HG02623 (cell line): ENCODE results near the gene POLR1B.
"Not testable (repeated sequence)": the region's sequence is repeated elsewhere in the genome, so short reads cannot be mapped to it uniquely, and the experiment has no call there.

ENCODE experiments used
- ATAC-seq: cut with Tn5 transposase; IDR thresholded peaks from one replicate; pipeline ENCODE4 v1.9.1; 2021; ENCODE audit warnings: moderate library complexity; ENCODE audit not compliant: unreplicated experiment

POLR1B gene, protein sequence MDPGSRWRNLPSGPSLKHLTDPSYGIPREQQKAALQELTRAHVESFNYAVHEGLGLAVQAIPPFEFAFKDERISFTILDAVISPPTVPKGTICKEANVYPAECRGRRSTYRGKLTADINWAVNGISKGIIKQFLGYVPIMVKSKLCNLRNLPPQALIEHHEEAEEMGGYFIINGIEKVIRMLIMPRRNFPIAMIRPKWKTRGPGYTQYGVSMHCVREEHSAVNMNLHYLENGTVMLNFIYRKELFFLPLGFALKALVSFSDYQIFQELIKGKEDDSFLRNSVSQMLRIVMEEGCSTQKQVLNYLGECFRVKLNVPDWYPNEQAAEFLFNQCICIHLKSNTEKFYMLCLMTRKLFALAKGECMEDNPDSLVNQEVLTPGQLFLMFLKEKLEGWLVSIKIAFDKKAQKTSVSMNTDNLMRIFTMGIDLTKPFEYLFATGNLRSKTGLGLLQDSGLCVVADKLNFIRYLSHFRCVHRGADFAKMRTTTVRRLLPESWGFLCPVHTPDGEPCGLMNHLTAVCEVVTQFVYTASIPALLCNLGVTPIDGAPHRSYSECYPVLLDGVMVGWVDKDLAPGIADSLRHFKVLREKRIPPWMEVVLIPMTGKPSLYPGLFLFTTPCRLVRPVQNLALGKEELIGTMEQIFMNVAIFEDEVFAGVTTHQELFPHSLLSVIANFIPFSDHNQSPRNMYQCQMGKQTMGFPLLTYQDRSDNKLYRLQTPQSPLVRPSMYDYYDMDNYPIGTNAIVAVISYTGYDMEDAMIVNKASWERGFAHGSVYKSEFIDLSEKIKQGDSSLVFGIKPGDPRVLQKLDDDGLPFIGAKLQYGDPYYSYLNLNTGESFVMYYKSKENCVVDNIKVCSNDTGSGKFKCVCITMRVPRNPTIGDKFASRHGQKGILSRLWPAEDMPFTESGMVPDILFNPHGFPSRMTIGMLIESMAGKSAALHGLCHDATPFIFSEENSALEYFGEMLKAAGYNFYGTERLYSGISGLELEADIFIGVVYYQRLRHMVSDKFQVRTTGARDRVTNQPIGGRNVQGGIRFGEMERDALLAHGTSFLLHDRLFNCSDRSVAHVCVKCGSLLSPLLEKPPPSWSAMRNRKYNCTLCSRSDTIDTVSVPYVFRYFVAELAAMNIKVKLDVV

DNA sequence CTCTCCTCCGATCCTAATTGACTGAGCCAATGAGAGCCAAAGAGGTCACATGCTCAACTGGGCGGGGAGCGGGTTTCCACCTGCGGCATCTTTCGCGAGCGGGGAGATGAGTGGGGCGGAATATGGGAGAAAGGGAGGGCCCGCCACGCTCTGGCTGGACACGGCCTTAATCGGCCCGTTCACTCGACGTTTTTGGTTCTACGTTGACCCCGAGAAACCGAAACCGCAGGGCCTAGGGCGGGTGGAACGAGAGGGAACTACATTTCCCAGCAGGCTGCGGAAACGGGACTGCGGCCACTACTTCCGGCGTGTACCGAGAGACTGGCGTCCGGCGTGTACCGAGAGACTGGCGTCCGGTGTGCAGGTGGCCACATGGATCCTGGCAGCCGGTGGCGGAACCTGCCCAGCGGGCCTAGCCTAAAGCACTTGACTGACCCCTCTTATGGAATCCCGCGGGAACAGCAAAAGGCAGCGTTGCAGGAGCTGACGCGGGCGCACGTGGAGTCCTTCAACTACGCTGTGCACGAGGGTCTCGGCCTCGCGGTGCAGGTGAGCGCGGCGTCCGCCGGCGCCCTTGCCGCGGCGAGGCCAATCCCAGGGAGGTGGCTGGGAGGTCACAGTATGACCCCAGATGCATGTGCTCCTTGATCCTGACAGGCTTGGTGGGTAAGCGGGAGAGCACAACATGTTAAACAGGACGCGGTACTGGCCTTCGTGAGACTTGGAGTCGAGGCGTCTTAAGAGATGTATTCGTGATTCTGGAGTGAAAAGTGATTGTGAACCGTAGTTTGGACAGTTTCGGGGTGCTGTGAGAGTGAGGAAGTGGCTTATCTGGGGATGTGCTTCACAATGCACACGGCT, at the start of gene POLR1B:
POLR1B (plus strand) TSS at position 343 of the 861 bp plus-strand sequence; CDS start at position 373, 30 bp downstream.
- peak; percentile 72 for ATAC-seq

DNA sequence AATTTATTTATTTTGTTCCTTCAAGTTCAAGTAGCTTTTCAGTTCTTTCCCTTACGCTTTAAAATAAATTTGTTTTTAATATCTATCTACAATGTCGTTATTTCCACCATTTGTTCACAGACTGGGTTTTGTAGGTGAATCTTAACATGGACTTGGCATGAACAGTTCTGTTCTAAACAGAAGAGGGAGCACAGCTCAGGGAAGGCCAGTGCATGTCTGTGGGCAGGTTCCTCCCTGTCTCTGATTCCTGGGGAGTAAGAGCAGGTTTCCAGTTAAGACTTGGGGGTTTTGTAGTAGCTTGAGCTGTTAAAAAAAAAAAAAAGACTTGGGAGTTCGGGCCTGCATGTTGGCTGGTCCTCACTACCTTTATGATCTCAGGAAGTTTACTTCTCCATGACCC, 49.2 kb upstream of the POLR1B start:
- no peak for ATAC-seq

DNA sequence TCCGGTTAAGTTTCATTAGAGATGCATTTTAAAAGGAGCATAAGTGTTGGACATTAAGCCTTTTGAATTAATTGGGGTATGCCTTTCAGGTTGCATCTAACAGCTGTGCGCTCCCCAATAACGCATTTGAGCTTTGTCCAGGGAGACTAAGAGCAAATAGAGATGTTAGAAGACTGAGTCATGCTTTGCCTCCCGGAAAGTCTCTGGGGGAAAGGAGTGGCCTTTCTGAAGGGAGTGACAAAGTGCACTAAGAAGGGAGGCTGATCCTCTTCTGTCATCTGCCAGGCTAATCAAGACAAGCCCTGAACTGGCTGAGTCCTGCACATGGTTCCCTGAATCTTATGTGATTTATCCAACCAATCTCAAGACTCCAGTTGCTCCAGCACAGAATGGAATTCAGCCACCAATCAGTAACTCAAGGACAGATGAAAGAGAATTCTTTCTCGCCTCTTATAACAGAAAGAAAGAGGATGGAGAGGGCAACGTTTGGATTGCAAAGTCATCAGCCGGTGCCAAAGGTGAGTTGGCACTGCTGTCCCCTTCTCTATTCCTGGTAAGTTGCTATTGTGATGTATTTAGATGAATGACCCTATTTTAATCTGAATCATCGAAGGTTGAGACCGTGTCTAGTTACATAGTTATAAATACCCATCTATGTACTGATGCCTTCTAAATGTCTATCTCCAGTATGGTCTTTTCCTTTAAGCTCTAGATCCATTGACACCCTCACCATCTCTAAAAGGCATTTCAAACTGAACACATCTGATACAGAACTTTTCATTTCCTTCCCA, 48.2 kb upstream of the POLR1B start:
- ATAC-seq: no peak

DNA sequence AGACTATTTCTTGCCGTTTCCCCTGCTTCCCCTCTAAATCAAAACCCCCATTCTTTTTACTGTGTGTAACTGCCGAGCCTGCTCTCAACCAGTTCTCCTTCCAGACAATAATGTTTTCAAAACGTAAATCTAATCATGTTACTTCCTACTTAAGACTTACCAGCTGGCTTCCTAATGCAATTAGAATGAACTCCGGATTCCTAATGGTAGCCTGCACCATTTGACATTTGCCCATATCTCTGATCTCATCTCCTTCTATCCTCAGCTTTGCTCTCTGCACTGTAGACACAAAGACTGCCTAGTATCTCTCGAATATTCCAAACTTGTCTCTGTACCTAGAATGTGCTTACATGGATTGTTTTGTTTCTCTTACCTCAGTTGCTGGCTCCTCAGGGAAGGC, 47.4 kb upstream of the POLR1B start:
- ATAC-seq: no peak

DNA sequence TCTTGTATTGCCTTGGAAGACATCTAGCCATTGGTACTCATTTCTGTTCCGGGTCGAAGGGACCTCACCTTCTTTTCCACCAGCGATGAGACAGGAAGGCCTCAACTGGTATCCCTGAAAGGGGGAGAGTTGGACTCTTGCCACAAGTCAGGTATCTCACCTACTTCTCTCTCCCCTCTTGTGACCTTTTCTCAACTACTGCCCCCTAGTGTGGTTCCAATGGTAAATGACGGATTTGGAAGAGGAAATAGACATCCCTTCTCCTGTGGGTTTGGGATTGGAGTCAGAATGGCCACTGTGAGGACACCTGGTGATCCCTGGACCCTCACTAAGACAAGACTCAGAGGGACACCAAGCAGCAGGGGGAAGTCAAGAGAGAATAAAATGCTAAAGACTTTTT, 46.4 kb upstream of the POLR1B start:
- ATAC-seq: not testable (repeated sequence)

DNA sequence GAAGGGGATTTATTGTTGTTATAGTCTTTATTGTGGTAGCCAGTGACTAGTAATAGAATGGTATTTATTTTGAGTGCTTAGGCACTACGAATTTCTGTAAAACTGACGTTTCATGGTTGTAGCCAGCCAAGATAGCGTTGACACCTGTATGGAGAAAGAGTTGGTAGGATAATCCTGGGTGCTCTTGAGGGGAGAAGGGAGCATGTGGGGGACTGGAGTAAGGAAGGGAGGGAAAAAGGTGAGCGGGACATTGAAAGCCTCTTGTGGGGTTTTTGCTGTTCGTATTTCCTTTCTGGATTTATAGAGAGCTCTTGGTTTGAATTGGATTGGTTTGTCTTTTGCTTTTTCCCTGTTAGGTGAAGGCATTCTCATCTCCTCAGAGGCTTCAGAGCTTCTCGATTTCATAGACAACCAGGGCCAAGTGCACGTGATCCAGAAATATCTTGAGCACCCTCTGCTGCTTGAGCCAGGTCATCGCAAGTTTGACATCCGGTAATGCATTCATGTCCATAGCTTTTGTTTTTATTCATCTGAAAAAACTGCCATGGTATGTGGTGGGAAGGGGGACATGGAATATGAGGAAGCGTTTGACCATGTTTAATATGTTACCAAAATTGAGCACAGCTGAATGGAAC, 41.3 kb upstream of the POLR1B start:
- ATAC-seq: not testable (repeated sequence)

DNA sequence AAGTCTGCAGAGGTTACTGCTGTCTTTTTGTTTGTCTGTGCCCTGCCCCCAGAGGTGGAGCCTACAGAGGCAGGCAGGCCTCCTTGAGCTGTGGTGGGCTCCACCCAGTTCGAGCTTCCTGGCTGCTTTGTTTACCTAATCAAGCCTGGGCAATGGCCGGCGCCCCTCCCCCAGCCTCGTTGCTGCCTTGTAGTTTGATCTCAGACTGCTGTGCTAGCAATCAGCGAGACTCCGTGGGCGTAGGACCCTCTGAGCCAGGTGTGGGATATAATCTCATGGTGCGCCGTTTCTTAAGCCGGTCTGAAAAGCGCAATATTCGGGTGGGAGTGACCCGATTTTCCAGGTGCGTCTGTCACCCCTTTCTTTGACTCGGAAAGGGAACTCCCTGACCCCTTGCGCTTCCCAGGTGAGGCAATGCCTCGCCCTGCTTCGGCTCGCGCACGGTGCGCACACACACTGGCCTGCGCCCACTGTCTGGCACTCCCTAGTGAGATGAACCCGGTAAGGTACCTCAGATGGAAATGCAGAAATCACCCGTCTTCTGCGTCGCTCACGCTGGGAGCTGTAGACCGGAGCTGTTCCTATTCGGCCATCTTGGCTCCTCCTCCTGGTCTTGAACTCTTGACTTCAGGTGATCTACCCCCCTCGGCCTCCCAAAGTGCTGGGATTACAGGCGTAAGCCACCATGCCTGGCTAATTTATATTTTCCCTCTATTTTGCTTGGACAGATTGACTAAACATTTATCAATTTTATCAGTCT, 32.8 kb upstream of the POLR1B start:
- not testable (repeated sequence) for ATAC-seq

DNA sequence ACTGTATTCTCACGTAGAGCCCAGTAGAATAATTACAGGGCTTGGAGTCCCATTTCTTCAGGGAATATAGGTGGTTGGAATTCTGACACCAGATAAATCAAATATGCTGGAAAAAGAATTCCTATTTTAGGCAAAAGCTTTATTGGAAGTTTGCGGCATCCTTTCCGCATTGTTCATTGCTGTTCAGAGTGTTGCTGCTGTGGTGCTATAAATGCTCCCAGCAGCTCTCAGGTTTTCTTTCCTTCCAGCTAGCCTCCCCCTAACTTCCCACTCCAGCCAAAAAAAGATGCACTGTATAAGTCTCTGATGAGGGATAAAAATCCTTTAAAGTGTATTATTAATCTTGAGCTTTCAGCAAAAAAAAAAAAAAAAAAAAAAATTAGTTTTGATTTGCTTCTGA, 25.5 kb upstream of the POLR1B start:
- ATAC-seq: no peak

DNA sequence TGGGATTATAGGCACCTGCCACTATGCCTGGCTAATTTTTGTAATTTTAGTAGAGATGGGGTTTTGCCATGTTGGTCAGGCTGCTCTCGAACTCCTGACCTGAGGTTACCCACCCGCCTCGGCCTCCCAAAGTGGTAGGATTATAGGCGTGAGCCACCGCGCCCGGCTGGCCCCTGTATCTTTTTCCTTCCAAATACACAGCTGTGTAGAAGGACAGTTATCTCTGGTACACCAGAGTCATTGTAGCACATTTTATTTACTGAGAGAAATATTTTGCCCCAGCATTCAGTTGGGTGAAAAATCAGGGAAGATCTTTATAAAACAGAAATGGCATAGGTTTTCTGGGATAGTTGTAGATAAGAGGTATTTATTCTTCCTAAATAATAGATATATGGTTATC, 23.5 kb upstream of the POLR1B start:
- no peak for ATAC-seq

DNA sequence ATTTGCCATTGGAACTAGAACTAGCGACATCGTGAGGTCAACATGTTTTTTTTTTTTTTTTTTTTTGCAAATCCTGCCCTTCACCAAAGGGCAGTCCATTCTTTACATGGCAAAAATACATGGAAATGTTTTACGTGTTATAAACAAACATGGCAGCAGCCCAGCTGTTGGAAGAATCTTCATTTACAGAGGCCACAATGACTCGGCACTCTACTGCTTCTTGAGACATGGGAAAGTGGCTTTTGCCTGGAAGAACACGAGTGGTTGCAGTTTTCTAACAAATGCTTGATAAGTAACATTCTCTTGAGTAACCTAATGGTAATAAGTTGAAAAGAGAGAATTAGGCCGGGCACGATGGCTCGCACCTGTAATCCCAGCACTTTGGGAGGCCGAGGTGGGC, 22.8 kb upstream of the POLR1B start:
- no peak for ATAC-seq

DNA sequence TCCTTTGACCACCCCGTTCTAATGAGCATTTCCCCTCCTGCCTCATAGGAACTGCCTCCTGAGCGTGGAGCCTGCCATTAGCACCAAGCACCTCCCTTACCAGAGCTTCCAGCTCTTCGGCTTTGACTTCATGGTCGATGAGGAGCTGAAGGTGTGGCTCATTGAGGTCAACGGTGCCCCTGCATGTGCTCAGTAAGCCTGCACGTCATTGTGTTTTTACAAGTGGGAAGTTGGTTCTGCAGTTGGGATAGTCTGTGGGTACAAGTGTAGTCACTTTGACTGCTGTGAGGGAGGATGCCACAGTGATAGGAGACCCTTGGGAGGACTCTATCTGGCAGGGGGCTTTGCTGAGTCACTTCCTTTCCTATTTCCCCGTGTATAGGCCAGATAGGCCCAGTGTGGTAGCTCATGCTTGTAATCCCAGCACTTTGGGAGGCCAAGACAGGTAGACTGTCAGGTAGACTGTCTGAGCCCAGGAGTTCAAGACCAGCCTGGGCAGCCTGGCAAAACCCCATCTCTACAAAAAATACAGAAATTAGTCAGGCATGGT, 22.0 kb upstream of the POLR1B start:
- ATAC-seq: no peak

DNA sequence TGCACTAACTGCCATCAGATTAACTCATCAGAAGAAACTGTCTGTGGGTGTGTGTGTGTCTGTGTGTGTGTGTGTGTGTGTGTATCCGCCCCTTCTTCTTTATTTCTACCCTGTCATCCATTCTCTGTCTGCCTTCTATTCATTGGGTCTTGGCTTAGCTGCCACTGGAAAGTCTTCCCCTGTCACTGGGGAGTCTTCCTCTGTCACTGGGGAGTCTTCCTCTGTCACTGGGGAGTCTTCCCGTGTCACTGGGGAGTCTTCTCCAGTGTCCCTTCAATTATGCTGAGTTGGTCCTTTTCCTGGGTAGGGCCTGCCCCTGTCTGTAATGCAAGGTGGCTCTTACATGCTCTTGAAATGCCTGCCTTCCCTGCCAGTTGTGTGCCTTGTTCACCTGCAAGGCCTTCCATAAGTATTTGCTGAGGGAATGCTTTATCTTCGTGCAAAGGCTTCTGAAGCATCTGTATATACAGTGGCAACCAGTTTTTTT, 18.9 kb upstream of the POLR1B start:
- ATAC-seq: no peak

DNA sequence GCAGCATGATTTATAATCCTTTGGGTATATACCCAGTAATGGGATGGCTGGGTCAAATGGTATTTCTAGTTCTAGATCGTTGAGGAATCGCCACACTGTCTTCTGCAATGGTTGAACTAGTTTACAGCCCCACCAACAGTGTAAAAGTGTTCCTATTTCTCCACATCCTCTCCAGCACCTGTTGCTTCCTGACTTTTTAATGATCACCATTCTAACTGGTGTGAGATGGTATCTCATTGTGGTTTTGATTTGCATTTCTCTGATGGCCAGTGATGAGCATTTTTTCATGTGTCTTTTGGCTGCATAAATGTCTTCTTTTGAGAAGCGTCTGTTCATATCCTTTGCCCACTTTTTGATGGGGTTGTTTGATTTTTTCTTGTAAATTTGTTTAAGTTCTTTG, 18.0 kb upstream of the POLR1B start:
- ATAC-seq: not testable (repeated sequence)

DNA sequence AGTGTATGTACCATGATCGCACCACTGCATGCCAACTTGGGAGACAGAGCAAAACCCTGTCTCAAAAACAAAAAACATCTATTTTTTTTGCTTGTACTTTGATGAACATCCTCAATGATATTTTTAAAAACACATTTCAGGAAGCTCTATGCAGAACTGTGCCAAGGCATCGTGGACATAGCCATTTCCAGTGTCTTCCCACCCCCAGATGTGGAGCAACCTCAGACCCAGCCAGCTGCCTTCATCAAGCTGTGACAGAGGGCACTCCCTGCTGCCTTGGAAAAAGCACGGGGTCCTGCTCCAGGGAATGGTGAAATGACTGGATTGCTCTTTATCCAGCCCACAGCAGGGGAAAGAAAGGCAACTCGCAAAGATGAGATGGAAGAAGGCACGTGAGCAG, 13.7 kb upstream of the POLR1B start:
- ATAC-seq: no peak

DNA sequence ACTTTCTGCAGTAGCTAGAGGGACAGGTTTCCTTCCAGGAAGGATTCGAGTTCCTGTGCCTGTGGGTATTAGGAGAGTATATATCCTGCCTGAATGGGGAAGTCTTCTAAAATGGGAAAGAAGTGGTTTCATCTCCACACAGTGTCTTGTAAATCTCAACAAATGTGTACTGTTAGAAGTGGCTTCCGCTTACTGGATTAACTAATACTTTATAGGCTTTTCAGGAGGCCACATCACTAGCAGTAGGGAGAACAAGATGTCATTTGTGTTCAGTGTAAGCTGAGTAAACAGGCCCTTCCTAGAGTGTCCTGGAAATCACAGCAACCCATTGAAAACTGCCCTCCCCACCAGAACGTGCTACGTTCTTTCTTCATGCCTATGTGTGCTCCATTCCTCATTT, 12.5 kb upstream of the POLR1B start:
- ATAC-seq: no peak

DNA sequence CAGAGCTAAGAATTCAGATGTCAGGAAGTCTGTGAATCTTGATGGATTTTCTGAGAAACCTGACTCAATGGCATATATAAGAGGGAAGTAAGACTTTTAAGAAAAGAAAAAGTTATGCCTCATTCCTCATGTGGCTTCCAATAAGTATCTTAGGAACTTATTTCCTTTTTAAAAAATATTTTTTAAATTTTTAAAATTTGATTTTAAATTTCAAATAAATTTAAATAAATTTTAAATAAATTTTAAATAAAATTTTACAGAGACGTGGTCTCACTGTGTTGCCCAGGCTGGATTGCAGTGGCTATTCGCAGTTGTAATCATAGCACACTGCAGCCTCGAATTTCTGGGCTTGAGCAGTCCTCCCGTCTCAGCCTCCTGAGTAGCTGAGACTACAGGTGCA, 11.5 kb upstream of the POLR1B start:
- ATAC-seq: no peak

DNA sequence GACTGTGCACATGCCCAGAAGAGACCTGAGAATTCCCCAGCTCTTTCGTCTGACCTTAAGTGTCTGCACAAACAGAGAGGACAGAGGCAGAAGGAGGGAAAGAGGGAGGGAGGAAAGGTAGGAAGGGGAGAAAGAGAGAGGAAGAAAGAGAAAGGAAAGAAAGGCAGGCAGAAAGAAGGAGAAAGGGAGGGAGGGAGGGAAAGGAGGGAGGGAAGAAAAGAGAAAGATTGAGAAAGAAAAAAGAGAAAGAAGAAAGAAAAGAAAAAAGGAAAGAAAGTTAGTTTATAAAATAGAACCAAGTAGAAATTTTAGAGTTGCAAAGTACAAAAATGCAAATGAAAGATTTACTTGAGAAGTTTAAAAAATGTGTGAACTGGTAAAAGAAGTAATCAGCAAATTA, 7.4 kb upstream of the POLR1B start:
- no peak for ATAC-seq

DNA sequence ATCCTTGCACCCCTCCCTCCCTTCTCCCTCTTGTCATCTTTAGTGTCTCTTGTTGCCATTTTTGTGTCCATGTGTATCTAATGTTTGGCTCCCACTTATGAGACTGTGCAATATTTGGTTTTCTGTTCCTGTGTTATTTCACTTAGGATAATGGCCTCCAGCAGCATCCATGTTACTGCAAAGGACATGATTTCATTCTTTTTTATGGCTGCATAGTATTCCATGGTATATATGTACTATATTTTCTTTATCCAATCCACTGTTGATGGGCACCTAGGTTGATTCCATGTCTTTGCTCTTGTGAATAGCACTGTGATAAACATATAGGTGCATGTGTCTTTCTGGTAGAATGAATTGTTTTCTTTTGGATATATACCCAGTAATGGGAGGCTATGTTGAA, 5.6 kb upstream of the POLR1B start:
- not testable (repeated sequence) for ATAC-seq
